8988T (cell line): Measurements from ENCODE around the gene ATG14.
"Not testable (repeated sequence)": the region's sequence is repeated elsewhere in the genome, so short reads cannot be mapped to it uniquely, and the experiment has no call there.

Experiments
- DNase-seq: peaks from one replicate; pipeline ENCODE4 v3.0.0; 2011

ATG14 gene

DNA sequence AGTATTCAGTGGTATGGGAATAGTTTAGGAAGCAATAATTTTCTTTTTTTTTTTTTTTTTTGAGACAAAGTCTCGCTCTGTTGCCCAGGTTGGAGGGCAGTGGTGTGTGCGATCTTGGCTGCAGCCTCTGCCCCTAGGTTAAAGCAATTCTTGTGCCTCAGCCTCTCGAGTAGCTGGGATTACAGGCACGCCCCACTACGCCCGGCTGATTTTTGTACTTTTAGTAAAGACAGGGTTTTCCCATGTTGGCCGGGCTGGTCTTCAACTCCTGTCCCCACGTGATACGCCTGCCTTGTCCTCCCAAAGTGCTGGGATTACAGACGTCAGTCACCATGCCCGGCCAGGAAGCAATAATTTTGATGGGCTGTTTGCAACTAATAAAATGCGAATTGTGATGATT is 62.1 kb downstream of the ATG14 start:
- no peak for DNase-seq

DNA sequence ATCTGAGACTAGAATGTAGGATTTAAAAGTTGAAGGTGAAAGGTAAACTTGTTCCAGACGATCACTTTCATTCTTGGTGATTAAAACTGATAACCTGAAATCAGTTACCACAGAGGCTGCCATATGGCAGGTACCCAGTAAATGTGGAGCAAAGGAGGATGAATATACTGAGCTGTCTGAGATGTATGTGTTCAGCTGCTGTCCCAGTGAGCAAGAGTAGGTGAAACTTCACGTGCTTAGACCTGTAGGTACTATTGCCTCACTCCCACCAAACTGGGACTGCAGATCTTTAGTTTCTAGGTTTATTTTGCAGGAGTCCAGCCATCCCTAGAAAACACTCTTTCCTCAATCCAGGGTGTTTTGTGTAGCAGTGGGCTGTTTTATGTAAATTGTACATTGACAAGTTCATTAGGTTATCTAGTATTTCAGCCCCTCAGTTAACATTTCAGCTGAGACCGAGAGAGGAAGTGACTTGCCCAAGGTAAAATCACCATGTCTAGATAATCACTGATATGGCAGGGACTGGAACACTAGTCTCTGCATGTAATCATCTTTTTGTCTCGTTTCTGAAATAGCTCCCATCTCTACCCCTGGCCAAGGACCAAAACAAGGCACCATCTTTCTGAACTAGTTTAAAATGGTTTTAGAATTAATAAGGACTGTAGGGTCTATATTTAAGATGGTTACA is 62.7 kb downstream of the ATG14 start:
- no peak for DNase-seq

DNA sequence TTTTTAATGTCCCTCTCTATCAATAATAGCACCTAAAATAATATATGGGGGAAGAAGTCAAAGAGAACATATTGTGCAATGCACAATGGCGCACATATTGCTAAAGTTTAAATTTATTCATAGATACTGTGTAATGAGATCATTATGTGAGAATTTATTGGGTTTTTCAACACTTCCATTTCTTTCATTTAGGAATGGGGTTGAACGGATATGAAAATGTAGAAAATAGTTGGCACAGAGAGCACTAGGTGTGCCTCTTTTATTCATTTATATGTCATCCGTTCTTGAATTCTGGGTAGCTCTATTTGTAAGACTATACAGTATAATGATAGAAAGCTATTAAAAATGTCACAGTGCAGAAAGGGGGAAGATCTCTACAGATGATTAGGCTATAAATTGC is 63.9 kb downstream of the ATG14 start:
- no peak for DNase-seq

DNA sequence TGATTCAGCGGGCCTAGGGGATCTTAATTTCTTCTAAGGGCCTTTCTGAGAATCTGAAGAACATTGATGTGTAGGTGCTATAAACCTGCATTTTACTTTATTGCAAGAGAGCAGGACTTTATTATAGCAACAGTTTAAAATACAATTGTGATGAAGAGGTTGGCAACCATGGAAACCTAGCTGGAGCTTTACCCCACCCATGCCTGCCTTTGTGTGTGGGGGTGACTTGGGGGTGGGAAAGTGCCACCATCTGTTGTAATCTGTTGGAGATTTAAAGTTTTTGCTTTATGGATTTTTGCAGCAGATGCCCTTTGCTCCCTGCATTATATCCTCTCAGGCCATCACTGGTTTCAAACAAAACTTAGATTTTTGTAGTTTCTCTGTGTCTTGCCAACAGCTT is 64.6 kb downstream of the ATG14 start:
- no peak for DNase-seq

DNA sequence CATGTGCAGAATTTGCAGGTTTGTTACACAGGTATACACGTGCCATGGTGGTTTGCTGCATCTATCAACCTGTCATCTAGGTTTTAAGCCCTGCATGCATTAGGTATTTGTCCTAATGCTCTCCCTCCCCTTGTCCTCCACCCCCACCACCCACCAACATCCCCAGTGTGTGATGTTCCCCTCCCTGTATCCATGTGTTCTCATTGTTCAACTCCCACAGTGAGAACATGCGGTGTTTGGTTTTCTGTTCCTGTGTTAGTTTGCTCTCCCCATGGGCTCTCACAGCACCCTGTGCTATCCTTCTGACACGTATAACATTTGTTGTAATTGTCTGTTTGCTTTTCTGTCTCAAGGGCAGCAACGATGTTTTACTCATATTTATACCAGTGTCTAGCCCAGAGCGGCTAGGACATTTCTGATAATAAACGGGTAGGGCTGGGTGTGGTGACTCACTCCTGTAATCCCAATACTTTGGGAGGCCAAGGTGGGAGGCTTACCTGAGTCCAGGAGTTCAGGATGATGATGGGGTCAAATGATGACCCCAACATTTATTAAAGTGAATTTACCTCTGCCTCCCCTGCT is 67.0 kb downstream of the ATG14 start:
- not testable (repeated sequence) for DNase-seq

DNA sequence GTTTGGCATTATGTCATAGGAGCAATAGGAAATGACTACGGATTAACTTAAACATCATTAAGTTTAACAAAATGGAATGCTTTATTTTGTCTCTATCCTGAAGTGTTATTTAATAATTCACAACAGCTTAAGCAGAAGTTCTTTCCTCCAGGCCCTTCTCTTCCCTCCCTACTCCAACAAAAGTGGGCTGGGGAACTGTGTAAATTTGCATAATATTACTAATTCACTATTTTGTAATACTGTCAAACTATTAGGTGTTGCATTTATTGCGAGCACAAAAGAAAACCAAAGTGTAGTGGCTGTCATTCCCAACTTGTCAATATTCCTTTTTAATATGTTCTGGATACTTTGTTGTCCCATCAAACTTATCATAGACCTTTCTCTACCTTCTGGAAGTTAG is 69.8 kb downstream of the ATG14 start:
- no peak for DNase-seq

DNA sequence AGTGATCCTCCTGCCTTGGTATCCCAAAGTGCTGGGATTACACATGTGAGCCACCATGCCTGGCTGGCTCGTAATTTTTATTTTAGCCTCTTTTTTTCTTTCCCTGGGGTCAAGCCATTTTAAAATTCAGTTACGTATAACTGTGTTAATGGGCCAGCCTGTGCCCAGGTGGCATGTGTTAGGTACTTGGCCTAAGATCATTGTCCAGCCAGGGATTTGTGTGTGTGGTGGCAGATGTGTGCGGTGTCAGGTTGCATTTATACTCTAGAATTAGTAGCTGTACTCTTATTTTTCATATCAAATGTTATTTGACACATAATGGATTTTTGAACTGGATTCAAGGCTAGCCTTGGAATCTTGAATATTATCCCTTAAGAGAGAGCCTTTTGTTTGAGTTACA is 71.1 kb downstream of the ATG14 start:
- DNase-seq, result no peak

DNA sequence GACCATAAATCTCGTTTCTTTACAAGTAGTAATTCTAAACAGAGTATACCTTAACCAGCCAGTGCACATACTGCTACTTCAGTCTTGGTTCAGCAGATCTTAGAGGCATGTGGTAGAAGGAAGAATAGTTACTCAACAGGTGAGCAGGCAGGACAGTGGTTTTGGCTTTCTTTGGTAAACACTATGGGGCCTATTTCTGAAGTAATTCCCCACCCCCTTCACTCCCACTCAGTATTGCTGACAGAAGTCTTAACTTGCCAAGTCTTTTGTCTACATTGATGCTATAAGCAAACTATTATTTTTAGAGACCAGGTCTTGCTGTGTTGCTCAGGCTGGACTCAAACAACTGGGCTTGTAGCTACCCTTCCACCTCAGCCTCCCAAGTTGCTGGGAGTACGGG is 71.9 kb downstream of the ATG14 start:
- no peak for DNase-seq

DNA sequence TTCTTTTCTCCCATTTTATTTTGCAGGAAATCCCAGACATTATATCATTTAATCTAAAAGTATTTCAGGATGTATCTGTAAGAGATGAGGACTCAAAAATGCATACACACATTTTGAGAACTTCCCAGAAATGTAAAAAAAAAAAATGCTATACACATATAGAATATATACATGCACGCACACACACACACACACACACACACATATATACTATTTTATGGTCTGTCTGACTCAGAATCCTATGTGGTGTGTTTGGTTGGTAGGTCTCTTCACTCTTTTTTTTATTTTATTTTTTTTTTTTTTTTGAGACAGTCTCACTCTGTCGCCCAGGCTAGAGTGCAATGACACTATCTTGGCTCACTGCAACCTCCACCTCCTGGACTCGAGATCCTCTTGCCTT is 74.9 kb downstream of the ATG14 start:
- DNase-seq, result no peak

DNA sequence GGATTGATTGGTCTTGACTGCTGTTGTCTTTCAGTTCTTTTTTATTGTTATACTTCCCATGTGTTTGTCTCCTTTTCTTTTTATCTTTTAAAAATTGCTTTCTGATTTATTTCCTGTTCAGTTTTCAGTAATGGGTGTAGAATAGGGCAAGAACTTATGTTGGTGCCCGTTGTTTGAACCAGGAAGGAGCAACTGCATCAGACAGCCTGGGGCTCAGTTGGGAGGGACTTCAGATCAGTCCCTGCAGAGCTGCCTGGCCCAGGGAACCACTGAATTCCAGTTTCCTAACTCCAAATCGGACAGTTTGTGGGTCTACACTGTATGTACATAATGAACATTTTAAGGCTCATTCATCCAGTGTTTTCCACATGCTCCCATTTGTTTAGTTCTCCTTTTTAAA is 75.5 kb downstream of the ATG14 start:
- DNase-seq, result no peak

DNA sequence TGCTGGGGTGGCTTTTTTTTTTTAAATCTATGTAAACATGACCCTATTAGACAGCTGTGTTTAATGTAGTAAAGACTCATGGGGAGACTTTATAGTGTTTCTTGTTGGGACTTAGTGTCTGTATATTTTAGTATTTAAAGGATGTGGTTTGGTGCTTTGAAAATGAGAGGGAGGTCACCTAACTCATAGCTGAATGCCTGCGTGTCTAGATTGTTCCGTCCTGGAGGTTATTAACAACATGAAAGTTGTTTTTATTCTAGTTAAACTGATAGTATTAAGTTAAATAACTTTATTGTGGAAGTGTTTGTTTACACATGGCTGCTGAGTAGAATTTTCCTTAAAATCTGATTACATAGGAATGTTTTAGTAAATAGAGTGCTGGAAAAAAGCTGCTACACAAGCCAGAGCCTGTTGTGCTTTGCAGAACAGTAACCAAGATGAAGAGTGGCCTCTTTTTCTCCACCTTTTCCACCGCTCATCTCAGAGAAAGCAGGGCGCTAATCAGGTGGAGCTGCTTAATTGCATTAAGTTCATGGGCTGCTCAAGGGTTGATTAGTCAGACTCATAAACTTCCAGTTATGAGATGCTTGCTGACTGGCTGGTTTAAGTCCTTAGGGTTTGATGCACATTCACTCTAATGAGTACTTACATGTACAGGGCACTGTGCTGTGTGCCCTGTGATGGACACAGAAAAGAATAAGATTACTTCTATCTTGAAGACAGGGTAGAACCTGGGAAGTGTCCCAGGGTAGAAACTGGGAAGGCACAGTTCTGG is 77.7 kb downstream of the ATG14 start:
- DNase-seq, result no peak

DNA sequence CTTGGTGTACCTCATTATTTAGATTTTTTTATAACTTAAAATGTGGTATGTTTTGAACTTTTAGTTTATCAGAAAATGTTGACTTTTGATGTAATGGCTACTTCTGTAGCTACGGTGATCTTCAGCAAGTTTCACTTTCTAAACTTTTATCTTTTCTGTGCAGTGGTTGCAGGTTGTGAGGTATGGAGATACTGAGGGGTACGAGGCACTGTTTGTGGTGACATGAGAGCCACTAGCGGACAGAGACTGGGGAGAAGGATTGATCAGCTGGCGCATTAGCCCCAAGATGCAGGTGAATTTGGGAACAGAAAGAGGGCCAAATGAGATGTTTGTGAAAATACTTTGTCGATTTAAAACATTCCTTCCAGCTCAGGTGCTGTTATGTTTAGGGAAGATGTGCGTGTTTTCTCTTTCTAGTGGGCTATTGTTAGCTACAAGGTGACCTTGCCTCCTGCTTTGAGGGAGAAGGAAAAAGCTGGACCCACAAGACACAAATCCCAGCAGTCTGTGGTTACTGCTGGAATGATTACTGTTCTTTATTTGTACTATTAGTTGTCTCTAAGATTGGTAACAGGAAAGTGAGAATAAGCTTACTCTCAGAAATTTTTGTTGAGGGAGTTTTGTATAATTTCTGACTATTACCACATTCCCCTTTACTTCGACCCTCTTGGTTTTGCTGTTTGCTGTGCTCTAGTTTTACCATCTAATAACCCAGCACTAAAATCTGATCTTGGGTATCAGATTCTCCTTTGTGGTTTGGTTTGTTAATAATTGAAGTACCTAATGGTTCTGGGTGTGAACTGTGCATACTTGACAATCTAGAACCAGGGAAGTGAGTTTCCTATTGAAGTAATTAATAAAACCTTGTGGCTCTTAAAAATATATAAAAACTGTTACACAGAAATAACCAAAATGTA is 78.7 kb downstream of the ATG14 start:
- DNase-seq, result no peak

DNA sequence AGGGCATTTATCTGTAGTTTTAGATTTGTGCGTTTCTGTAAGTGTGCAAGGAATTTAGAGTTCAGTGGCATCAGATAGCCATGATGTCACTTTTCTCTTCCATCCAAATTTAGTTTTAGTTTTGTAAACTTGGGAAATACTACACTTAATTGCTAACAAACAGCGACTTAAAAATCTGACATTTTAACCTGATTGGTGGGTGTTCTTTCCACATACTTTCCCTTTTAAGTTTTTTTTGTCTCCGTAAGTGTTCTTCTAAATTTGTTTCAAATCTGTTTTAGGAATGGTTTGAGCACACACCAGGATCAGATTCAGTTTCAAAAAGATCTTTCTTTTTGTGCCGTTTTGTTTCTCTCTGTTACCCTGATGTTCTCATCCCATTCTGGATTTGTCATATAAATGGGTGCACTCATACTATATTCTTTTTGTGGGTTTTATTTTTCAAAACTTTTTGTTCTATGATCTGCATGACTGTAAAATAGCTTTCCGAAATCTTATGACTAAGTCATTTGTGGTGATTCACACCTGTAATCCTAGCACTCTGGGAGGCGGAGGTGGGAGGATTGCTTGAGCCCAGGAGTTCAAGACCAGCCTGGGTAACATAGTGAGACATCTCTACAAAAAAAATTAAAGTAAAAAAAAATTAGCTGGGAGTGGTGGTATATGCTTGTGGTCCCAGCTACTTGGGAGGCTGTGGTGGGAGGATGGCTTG is 81.5 kb downstream of the ATG14 start:
- DNase-seq, result no peak

DNA sequence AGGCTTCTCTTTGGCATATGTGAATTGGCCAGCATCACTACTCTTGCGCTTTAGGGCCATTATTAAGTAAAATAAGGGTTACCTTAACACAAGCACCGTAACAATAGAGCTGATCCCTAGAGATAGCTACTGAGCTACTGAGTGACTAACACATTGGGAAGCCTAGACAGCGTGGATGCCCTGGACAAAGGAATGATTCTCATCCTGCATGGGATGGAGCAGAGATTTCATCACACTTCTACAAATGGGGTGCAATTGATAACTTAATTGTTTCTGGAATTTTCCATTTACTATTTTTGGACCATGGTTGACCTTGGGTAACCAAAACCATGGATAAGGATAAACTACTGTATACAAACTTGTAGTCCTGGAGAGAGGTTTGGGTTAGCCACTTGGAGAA is 83.3 kb downstream of the ATG14 start:
- DNase-seq, result no peak

DNA sequence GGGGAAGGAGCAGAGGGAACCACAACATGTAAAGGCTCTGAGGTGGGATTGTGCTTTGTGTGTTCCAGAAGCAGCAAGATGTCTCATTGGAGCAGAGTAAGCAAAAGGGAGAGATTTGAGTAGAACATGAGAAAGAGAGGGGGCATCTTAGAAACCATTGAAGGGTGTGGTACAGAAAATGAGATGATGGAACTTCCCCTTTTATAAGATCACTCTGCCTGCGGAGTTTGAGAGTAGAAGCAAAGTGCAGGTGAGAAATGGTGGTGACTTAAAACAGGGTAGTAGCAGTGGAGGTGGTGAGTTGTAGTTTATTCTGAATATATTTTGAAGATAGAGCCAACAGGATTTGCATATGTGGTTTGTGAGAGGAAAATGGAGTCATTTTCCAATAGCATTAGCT is 84.5 kb downstream of the ATG14 start:
- no peak for DNase-seq

DNA sequence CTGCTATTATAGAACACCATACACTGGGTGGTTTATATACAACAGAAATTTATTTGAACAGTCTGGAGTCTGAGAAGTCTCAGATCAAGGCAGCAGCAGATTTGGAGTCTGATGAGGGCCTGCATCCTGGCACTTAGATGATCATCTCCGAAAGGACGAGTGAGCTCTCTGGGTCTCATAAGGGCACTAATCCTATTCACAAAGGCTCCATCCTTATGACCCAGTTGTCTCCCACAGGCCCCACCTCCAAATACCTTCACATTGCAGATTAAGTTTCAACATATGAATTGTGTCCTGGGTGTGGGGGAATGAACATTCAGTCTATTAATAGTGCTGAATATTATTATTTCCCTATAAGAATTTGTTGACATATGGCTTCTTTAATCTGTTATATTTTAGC is 86.8 kb downstream of the ATG14 start:
- DNase-seq, result no peak

DNA sequence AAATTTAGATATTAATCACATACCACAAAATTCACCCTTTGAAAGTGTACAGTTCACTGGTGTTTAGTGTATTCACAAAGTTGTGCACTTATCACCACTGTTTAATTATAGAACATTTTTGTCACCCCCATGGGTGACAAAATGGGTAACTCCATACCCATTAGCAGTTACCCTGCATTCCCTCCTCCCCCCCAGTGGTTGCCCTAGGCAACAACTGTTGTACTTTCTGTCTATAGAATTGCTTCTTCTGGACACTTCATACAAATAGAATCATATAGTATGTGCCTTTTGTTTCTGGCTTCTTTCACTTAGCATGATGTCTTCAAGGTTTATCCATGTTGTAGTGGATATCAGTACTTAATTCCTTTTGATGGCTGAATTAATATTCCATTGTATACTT is 87.7 kb downstream of the ATG14 start:
- no peak for DNase-seq

DNA sequence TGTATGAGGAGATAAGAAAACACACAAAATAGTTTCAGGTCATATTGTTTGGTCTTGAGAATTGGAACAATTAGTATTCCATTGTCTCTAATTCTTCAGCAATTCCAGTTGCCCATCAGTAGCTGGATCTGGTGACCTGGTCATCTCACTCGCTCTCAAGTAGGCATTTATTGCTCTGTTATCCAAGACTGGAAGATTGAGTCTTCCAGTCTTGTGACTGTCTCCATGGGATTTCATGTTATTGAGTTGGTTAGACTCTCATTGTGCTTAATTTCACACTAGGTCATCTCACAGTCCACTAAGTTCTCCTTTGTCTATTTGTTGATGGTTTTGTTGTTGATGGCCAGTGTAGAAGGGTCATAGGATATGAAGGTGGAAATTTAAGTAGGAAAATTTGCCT is 92.9 kb downstream of the ATG14 start:
- no peak for DNase-seq

DNA sequence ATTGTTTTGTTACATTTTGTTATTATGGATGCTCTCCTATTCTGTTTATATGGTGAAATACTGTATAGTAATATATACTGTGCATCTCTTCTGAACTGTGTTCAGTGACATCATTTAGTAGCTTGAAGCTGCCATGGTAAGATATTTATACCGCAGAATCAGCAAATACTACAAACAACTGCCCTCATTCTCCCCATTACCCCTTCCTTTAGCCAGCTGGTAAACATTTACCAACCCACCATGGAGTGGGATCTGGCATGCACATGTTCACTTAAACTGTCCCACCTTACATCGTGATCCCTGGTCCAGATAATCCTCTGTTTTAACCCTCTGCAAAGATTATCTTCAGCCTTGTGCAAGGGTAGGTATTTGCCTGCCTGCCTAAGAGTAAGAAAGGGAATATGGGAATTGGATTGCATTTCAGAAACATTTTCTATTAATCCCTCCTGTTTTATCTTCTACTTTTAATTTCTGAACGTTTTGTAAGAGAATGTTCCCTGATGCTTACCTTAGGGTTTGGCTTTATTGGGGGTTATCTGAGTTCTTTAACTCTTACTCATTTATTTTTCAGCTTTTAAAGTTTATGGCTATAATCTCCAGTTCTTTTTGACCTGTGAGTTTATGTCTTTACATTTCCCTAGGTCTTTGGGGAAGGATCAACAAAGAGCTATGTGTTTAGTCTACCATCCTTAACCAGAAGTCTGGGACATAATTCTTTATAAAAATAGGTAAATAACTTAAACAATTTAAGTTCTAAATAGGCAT is 93.9 kb downstream of the ATG14 start:
- DNase-seq, result no peak

DNA sequence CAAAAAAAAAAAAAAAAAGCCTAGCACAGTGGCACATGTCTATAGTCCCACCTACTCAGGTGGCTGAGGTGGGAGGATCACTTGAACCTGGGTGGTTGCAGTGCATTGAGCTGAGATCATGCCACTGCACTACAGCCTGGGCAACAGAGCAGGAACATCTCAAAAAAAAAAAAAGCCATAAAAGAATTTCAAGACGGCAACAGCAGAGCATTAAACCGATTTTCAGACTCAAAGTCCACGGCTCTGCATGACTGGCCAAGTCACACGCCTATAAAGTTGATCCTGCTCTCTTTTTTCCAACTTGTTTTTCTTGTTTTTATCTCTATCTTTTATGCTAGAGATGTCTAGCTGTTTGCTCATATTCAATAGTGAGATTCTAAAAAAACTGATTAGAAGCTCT is 95.1 kb downstream of the ATG14 start:
- no peak for DNase-seq
